ENCODE data around the gene NRXN3.

Gene NRXN3

DNA sequence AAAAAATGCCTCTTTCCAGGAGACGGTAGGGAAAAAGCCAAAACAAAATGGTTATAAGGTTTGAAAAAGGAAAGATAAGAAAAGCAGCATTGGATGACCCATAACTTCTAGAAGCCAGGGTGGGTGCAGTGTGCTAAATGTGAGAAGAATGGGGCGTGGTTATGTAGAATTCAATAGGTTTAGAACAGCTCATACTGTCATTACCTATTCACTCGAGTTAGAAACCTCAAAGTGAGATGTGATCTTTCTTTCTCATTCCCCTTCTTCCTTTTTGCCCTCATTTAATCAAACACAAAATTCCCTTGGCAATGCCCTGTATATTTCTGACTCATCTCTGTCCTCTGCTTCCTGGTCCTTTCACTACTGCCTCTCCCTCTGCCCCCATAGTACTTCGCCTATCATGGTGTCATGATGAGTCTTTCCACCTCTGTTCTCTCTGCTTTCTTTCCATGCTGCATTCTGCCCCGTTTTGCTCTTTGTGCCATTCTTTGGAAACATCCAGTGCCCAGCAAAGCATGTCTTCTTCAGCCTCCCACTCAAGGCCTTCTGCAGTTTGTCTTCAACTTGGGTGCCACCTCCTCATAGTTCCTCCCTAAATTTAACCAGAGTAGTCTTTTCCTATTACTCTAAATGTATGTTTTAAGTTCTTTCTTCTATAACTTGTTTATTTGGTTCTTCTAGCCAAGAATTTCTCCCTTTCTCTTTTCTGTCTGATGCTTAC is 496.3 kb downstream of the NRXN3 start:
- no peak for DNase-seq

DNA sequence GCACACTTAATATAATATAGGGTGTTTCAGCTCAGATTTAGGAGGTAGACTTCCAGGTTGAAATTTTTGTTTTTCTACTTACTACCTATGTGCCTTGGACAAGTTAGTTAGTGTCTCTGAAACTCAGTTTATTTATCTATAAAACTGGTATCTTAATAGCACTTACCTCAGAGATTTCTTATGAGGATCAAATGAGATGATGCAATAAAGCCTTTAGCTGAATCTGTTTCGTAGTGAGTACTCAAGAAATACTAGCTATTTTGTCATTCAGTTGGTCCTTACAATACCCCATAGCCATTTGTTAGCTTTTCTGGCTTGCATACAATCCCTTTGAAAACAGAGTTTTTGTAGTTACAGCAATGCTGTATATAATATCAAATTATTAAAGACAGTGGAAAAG is 497.0 kb downstream of the NRXN3 start:
- DNase-seq: no peak

DNA sequence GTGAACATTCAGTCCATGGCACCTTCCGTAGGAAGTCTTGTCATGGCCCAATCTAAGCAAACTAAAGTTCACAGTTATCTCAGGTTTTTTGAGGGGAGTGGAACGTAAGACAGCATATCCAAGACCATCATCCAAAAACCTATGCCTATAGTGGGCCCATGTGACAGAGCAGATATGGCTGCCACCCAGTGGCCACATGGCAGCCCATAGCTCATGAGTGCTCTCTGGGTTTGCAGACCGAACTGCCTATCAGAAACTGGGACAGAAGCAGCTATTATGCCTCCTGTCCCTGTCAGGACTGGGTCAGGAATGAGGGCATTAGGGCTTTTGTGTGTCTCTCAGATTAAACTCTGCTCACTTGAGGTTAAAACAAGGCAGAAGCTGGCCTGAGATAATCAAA is 503.7 kb downstream of the NRXN3 start:
- DNase-seq: no peak

DNA sequence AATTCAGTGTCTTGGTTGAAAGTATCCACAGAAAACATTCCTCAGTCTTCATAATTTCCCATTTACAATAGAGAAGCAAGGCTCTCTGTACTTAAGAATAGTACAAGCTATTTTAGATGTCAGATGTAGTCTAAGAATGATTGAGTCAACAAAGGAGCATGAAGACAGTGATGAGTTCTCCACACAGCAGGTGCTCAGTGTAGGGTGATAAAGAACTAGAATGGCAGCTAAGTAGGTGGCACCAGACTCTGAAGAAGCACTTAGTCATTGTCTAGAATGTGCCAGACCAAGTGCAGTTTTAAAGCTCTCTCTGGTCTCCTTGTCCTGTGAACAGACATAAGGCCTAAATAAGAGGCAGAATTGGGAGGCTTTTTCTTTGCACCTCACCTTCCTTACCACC is 504.6 kb downstream of the NRXN3 start:
- DNase-seq: no peak

DNA sequence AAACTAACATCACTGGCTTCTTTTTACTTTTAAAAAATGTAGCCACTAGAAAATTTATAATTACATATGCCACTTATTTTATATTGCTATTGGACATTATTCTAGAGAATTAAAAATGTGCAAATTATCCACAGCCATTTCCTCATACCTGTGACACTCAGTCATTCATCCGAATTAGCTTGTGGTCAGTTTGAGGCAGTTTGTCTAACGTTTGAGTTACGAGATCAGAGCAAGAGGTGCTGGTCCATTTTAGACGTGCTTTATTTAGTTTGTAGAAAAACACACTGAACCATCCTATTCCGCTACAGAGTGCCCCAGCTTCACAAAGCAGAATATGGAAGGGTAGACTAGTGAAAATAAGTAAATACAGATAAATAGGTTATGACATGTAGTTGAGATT is 513.0 kb downstream of the NRXN3 start:
- DNase-seq: no peak

DNA sequence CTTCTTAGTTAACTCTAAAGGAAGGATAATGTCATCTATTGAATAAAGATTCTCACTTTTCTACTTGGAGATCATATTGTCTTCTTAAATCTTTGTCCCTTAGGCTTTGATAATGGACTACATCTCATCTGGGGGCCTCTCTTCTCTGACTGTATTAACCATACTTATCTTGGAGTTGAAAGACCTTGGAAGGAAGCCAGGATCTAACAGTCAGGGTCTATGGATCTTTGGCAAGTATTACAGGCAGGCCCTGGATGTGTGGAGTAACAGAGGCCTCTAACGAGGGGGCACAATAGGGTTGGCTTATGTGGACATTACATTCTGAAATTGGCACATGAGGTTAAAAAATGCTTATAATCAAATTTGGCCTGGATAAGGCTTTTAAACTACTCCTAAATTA is 513.8 kb downstream of the NRXN3 start:
- no peak for DNase-seq

DNA sequence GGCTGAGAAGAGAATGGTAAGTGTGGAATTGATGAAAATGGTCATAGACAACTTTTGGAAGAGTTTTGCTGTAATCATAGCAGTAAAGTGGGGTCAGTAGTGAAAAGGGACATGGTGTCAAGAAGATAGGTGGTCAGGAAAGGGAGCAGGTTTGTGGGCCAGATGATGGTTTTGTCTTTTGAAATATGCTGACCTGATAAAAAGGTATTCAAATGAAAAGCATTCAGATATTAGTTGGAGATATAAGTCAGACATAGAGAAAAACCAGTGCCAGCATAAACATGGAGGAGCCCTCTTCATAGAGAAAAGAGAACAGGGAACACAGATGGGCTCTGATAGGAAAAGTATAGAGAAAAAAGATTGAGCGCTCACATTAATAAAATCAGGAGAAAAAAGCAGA is 518.3 kb downstream of the NRXN3 start:
- no peak for DNase-seq

DNA sequence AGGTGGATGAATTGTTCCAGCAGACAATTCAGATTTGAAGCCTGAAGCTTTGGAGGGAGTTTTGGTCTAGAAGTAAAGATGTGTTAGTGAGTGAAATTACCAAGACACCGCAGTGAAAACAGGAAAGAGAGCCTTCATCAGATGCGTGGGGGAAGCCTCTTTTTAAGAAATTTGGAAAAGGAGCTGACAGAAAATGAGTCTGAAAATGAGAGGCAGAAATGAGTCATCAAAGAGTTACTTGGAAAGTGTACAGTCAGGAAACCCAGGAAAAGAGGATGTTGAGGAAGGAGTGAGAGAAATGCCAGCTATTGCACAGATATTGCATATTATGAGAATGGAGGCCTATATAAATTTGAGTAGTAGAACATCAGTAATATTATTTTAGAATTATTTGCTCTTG is 520.7 kb downstream of the NRXN3 start:
- no peak for DNase-seq

DNA sequence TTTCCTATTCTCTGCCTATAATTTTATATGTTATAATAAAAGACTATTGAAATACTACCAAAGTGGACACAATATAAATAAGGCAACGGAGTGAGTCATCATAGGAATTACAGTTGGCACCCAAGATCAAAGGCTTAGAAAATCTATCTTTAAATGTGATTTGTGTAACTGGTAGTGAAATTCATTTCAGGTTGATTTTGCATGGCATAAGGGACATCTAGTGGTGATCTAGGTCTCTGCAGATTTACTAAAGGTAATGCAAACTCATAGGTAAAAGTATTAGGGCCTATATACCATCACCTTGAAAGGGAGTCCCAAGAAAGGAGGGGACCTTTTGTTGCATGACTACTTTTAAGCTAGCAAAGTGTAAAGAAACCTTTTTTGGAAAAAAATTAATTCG is 527.2 kb downstream of the NRXN3 start:
- no peak for DNase-seq

DNA sequence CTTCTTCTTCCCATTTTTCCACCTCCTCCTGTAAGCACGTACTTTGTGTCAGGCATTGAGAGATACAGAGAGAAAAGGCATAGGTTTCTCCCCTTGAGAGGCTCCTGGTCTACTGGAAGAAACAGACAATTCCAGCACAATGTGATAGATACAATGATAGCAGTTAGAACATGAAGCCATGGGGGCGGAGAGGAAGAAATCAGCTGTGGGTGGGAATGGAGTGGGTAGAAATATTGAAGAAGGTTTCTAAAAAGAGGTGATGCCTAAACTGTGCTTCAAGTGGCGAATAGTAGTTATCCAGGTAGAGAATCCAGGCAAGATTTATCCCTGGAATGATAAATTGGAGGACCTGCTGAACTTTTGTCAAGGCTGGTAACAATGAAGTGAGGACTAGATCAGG is 528.8 kb downstream of the NRXN3 start:
- DNase-seq: no peak

DNA sequence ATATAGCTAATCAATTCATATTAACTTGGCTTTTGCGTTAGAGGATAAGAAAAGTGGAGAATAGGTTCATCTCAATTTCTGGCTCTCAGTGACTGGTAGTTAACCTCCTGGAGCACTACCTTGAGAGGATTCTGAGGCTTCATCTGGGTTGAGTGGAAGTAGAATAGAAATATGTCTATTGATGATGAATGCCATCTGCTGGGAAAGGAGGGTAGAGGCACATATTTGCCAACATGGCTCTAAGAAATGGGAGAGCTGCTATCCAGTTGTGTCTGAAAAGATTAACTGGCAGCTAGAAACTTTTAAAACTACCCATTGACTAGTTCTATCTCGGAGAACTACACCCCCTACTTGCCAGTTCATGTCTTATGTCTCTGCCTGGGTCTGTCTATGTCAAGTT is 530.1 kb downstream of the NRXN3 start:
- no peak for DNase-seq

DNA sequence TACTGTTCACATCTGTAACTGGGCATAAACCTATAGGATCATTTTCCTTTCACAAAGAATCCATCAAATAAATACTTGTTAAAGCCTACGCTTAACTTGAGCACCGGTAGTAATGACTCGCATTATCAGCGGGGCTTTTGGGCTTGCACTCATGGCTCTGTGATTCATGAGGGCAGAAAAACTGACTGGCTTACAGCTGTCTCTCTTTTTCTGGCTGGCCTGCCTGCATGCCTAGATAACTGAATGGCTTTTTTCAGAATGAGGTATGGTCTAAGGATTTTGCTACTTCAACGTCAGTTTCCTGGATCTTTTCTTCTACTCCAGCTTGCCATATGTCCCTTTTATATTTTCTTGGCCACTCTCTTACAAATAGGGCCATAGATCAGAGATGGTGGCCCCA is 531.1 kb downstream of the NRXN3 start:
- no peak for DNase-seq

DNA sequence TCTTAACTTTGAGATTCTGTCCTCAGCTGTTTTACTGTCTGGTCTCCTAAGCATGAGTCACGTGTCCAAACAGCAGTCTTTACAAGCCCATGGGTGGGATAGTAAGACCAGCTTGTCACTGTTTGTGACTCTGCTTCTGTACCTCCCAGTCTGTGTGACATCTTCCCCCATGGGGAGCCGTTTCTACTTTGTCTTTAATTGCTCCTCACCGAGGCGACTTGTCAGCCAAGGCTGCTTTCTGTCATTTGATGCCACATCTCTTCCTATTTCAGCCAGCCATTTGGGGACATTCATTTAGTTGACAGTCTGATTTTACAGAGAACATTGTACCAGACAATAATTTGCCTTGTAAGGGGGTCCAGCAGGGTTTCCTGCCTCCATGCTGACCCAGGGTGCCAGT is 534.8 kb downstream of the NRXN3 start:
- DNase-seq: no peak

DNA sequence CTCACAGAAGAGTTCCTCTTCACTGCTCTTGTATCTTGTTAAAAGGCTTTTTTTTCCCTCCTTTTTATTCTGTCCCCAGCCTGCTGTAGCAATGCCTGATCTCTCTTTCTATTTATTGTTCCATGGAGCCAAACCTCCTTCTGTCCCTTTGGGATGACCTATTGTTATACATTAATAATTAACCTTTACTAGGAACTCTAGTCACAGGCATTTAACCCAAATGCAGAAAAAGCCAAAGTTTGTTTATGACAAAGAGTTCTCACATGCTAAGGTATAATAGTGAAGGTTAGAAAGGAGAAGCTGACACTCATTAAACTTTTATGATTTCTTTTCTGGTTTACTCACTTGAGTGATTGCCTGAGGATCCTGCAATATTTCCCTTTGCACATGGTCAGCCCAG is 535.8 kb downstream of the NRXN3 start:
- DNase-seq: no peak

DNA sequence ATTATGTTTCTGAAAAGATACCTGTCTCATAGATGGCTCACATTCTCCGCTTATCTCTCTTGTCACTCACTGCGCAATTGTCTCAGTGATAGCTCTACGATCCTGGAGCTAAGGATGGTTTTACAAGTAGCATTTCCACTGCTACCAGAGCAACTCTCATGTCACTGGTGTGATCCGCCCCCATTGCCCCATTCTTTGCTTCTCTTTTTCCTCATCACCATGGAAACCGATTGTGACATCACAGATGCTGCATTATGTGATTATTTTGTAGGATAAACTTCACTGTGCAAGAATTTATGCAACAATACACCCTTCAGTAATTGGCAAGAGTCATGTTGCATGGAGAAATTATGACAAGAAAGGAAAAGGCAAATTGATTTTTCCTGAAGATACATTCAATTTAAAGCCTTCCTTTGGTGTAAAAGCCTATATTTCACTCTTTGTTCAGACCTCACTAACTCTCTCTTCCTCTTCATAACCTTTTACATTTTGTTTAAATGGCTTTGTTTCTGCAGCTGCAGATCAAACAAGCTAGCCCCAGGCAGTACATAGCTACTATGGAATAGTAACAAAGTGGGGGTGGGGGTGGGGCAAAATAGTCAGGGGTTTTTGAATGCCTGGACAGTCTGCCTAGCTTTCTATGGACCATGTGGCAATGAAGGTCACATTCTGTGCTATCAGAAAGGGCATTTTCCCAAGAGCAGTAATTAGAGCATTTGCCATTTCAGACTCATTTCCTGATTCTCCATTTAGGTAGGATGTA is 539.8 kb downstream of the NRXN3 start:
- no peak for DNase-seq

DNA sequence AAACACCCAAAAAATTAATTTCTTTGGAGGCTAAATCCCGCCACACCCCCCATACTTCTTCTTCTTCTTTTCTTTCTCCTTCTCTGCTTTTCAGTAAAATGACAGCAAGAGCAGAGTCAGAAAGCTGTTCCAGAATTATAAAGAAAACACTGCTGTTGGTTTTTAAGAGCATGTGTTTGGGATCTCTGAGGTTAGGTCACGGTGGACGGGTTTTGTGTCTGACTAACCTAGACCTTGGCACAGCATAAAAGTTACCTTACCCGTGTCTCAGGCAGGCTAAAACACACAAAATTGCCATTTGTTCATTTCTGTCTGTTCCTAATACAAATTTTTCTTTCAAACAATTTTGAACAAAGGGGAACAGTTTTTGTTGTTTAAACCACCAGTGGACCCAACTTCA is 540.8 kb downstream of the NRXN3 start:
- DNase-seq: no peak

DNA sequence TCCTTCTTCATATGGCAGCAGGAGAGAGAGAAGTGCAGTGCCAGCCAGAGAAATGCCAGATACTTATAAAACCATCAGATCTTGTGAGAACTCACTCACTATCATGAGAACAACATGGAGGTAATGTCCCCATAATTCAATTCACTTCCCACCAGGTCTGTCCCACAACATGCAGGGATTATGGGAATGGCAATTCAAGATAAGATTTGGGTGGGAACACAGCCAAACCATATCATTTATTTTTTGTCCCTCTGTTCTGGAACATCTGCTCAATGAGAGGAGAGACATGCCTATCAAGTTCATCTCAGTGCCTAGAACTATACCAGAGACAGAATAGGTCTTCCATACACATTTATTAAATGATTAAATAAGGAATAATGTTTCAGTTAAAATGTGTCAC is 543.5 kb downstream of the NRXN3 start:
- no peak for DNase-seq

DNA sequence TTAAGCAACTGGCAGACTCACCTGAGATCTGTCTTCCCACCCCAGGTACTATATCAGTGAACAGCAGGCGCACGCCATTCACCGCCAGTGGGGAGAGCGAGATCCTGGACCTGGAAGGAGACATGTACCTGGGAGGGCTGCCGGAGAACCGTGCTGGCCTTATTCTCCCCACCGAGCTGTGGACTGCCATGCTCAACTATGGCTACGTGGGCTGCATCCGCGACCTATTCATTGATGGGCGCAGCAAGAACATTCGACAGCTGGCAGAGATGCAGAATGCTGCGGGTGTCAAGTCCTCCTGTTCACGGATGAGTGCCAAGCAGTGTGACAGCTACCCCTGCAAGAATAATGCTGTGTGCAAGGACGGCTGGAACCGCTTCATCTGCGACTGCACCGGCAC is 544.5 kb downstream of the NRXN3 start:
- DNase-seq: no peak

DNA sequence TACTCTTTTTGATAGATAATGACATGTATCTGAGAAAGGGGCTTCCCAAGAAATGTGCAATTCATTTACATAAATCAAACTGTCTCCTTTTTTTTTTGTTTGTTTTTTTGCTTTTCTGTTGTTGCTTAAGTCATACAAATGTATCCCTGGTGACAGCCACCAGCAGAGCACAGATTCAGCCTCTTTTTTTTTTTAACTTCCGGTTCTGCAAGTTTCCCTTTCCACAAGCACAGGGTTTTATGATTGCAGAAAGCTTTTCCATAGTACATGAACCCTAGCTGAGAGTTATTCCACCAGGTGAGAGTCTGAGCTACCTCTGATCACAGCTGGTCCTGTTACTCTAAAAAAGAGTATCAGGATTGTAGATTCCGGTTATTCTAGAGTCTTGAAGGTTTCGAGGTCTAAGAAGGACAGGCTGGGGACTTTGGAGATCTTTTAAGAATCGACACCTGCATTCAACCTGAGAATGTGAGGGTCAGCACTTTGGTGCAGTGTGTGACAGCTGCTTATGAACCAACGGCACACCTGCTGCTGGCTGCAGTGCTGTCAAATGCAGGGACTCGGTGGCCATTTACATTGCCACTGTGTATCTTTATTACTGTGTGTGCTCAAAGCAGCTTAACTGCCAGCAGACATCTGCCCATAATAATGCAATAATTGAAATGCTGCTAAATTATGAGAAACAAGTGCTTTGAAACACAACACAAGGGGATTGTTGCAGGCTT is 551.7 kb downstream of the NRXN3 start:
- DNase-seq: no peak

DNA sequence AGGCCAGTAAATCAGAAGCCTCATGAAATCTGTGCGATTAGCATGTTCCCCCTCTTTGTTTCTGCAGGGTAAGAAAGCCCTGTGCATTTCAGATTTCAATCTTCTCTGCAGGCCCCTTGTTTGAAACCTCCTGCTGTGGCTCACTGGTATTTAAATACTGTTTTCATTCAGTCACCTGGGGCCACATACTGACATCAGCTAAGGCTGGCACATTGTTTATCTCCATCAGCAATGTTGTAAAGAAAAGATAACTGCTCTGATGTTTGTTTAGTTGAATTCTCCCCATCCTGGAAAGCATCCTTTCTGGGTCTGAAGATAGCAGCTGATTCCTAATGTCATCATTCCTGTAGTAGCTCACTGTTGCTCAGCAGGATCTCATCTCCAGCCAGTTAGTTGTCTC is 554.9 kb downstream of the NRXN3 start:
- no peak for DNase-seq

DNA sequence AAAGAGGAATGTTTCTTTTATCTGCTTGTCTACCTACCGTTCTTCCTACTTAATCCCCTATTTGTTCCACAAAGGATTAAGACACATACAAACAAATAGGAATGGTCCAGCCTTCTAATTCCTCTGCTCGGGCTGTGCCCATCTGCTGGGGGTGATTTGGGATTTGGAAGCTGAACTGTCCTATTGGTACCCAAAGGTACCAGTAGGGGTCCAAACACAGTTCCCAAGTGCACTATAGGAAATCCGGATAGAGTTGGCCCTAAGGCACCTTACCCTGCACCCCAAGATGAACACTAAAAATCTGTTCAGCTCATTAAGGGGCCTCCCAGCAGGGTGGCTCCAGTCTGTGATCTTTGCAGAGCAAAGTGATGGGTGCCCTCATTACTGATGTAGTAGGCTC is 566.9 kb downstream of the NRXN3 start:
- DNase-seq: no peak

DNA sequence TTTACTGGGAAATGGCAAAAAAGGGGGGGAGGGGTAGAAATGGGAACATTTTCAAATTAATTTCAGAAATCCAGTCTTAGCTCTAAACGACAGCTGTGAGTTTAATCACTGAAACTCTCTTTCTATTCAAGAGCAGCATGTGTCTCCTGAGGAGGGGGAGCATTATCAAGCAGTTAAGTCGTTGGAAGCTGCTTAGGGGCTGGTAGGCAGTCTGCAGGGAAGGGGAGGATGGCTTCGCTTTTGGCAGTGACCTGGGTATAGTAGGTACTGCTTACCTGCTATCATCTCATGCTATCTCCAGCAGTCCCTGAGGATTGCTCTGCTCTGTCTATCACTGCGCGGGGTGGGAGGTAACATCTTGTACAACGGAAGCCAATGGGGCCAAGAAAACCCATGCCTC is 567.4 kb downstream of the NRXN3 start:
- no peak for DNase-seq

DNA sequence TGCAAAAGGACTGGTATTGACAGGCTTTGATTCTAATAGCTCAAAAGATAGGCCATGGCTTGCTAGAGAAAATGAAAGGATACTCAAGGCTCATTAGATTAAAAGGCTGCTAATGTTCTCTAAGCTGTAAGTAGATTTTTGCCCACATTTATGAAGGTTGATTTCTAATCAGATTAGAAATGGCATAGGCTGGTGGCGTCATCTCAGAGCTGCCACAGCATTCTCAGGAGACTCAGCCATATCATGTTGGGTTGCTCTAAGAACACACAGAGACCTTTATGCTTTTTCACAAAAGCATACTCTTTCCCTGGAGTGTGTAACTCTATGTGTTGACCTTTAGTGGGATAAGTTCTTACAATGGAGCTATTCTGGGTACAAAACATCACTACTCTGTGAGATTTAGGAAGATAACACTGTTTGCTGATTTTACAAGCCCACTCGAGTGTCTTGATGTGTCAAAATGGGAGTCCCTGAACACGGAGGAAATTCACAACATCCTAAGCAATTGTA is 576.0 kb downstream of the NRXN3 start:
- DNase-seq: no peak

DNA sequence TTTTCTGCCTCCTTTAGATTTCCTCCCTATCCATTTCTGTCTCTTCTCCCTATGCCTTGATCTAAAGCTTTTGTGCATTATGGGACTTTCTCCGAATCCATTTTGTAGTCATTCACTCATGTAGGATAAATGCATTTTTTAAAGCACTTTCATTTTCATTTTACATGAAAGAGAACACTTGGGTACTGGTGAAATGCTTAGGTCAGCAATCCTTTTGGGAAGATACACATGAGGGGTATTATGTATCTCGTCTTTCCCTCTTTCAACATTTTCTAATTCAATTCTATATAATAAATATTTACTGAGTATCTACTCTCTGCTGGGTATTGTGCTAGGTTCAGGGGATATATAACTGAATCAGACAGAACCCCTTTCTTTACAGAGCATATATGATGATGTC is 577.6 kb downstream of the NRXN3 start:
- no peak for DNase-seq

Data from stimulated activated CD4-positive, alpha-beta T cell treated with anti-CD3 and anti-CD28 coated beads, Interleukin-15, amount 100 ng/mL, for 24 hours (primary cell).